Lung (tissue), 12 donors: ENCODE results near the gene ZNF821. TPM values are rescaled to one million over a fixed set of nuclear protein-coding genes. Genes with fewer than 3 reads are reported as not detected.
A peak's percentile ranks its signal among the peaks of the same experiment; 100 is the strongest.

Experiments
- ATAC-seq: fragments of 200-7000 bp; cut with Tn5 transposase; one replicate; pipeline ENCODE4 v1.9.1; 2020; ENCODE audit warnings: moderate number of reproducible peaks; ENCODE audit not compliant: insufficient read depth, low FRiP score
- DNase-seq, 3 donors: peaks; one replicate each; pipeline ENCODE4 v3.0.0-alpha.2; 2013 to 2017
- H3K27ac ChIP-seq, 2 donors: one replicate each; pipeline ENCODE4 v1.5.1; 2013; ENCODE audit warnings: mild to moderate bottlenecking in 2 of 2, moderate library complexity in 2 of 2, control low read depth in 1 of 2, inconsistent platforms in 1 of 2, low read depth in 1 of 2, low read length in 1 of 2
- H3K27me3 ChIP-seq, 3 donors: one replicate each; pipeline ENCODE4 v1.5.1; 2013; ENCODE audit warnings: low read length in 2 of 3; ENCODE audit not compliant: control insufficient read depth in 3 of 3, insufficient read depth in 3 of 3
- H3K36me3 ChIP-seq, 4 donors: one replicate each; pipeline ENCODE4 v1.5.1; 2013; ENCODE audit warnings: low read length in 4 of 4, mild to moderate bottlenecking in 1 of 4, moderate library complexity in 1 of 4; ENCODE audit not compliant: control insufficient read depth in 4 of 4, insufficient read depth in 4 of 4
- H3K4me1 ChIP-seq, 5 donors: one replicate each; pipeline ENCODE4 v1.5.1; 2013; ENCODE audit warnings: low read length in 5 of 5, mild to moderate bottlenecking in 2 of 5, moderate library complexity in 1 of 5; ENCODE audit not compliant: control insufficient read depth in 5 of 5, insufficient read depth in 5 of 5
- H3K4me3 ChIP-seq: one replicate; pipeline ENCODE4 v1.5.1; 2013; ENCODE audit warnings: mild to moderate bottlenecking, control low read depth, moderate library complexity
- H3K9ac ChIP-seq, 2 donors: one replicate each; pipeline ENCODE4 v1.5.1; 2013; ENCODE audit warnings: low read length in 2 of 2, control low read depth in 1 of 2; ENCODE audit not compliant: insufficient read depth in 1 of 2
- H3K9me3 ChIP-seq, 4 donors: one replicate each; pipeline ENCODE4 v1.5.1; 2013; ENCODE audit warnings: low read length in 3 of 4, mild to moderate bottlenecking in 1 of 4, moderate library complexity in 1 of 4; ENCODE audit not compliant: control insufficient read depth in 4 of 4, insufficient read depth in 3 of 4
- CTCF ChIP-seq: IDR thresholded peaks from 2 replicates; pipeline ENCODE4 v1.5.1; 2012; ENCODE audit warnings: mild to moderate bottlenecking; ENCODE audit errors: control extremely low read depth, extremely low read depth
- WGBS, 2 donors: extraction: QIAGEN DNeasy Blood & Tissue Kit; methylation state at CpG; one replicate each; pipeline ENCODE4 v1.1.7; 2013; 5-methylcytosine and 5-hydroxymethylcytosine counted together
- polyA plus RNA-seq, 2 donors: library from polyadenylated mRNA; stranded (reverse); fragments of 200-250 nt; gene quantifications; one replicate each; pipeline ENCODE4 v1.2.1, GENCODE V29; 2013
- total RNA-seq, 2 donors: library from RNA; depleted of rRNA in 1 of 2; stranded (reverse); fragments of >200 nt in 1 of 2; gene quantifications; one replicate each; pipeline ENCODE4 v1.2.1, GENCODE V29; 2014 to 2021
- donor health status: control.
- donor health status: control.
- donor health status: Bipolar disorder and iron deficiency.
- donor health status: healthy.
- donor health status: DM: yes; HTN: yes; CAD: no.

Gene ZNF821
- total and polyA plus RNA-seq, 4 donors, result 3.7 to 9.8 (median 6.7) TPM

GRCh38 chr16:71895679-71896365 is 11.8 kb upstream of the ZNF821 start:
- peak overlapping the region; percentile 97 for H3K4me3 ChIP-seq
- peak in 1 of 3 donors; percentile 62 for DNase-seq
- peaks cover 3 to 15% (median 5%) of the 10 kb centered on the region in 5 donors for H3K4me1 ChIP-seq
- TF ChIP-seq CTCF, result no peak
- no peaks in the 10 kb centered on the region for H3K36me3 ChIP-seq
- H3K27me3 ChIP-seq, result no peaks in the 10 kb centered on the region
- peak overlapping the region; percentile 85 to 89 for H3K9ac ChIP-seq
- H3K9me3 ChIP-seq, result no peaks in the 10 kb centered on the region
- 0 to 1% methylated on average over 41 to 44 of the region's 44 CpGs for WGBS, 2 donors
- peak overlapping the region; percentile 95 for H3K27ac ChIP-seq
- ATAC-seq, result peak; percentile 38

GRCh38 chr16:71894921-71895678 is 11.1 kb upstream of the ZNF821 start, which contains the start of gene IST1:
IST1 (plus strand) TSS chr16:71895531; CDS start chr16:71915641, 20,110 bp downstream.
- H3K36me3 ChIP-seq, result no peaks in the 10 kb centered on the region
- ATAC-seq, result peak; percentile 98
- peak within 1 kb of the TSS; percentile 95 for H3K27ac ChIP-seq
- peak within 1 kb of the TSS; percentile 97 for H3K4me3 ChIP-seq
- WGBS, 2 donors, result 0% methylated on average over 66 to 67 of the region's 67 CpGs
- no peak for TF ChIP-seq CTCF
- peak; percentile 98 to 99 (median 98) for DNase-seq
- H3K9ac ChIP-seq, result peak within 1 kb of the TSS; percentile 89 to 94
- peaks cover 3 to 15% (median 5%) of the 10 kb centered on the region in 5 donors for H3K4me1 ChIP-seq
- no peaks in the 10 kb centered on the region for H3K27me3 ChIP-seq
- H3K9me3 ChIP-seq, result no peaks in the 10 kb centered on the region

DNA sequence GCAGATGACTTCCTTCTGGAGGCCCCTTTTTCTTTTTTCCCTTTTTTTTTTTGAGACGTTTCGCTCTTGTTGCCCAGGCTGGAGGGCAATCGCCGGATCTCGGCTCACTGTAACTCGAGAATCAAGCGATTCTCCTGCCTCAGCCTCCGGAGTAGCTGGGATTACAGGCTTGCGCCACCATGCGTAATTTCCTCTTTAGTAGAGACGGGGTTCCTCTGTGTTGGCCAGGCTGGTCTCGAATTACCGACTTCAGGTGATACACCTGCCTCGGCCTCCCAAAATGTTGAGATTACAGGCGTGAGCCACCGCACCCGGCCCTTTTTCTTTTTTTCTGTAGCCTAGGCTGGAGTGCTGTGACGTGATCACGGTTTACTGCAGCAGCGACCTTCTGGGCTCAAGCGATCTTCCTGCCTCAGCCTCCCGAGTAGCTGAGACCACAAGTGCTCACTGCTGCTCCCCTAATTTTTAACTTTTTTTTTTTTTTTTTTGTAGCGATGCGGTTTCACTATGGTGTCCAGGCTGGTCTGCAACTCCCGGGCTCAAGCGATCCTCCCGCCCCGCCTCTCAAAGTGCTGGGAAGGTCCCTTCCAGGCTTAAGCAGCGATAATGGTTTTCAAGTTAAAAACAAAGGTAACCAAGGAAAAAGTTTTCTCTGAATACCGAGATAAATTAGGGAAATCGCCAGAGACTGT is 10.4 kb upstream of the ZNF821 start:
- H3K4me1 ChIP-seq, result peaks cover 3 to 15% (median 4%) of the 10 kb centered on the region in 5 donors
- DNase-seq (peak; percentile 55 to 72 (median 72)), ATAC-seq (no peak)
- H3K36me3 ChIP-seq, result no peaks in the 10 kb centered on the region
- H3K27ac ChIP-seq, result peak overlapping the region; percentile 87 to 95
- no peaks in the 10 kb centered on the region for H3K27me3 ChIP-seq
- H3K4me3 ChIP-seq, result peak overlapping the region; percentile 48
- no peak for TF ChIP-seq CTCF
- no peaks in the 10 kb centered on the region for H3K9me3 ChIP-seq
- H3K9ac ChIP-seq, result peak overlapping the region; percentile 89 to 94
- WGBS, 2 donors, result 0% methylated on average over 31 of the region's 31 CpGs
